ENCODE data around the gene EVA1C. TPM values are rescaled to one million over a fixed set of nuclear protein-coding genes. Genes with fewer than 3 reads are reported as not detected.
"Not testable (repeated sequence)": the region's sequence is repeated elsewhere in the genome, so short reads cannot be mapped to it uniquely, and the experiment has no call there.

The EVA1C gene
- total RNA-seq, 2 experiments from 2014 or later: 9.3 to 12.4 TPM

GRCh38 chr21:32448803-32449594 is 36.5 kb downstream of the EVA1C start:
- no peak overlapping the region for H3K27ac Mint-ChIP-seq
- H3K27me3 Mint-ChIP-seq: no peaks in the 10 kb centered on the region
- H3K36me3 Mint-ChIP-seq: peaks cover 3% of the 10 kb centered on the region
- H3K9me3 Mint-ChIP-seq: peaks cover 6% of the 10 kb centered on the region
- POLR2A ChIA-PET: no interaction called here
- H3K4me1 Mint-ChIP-seq: no peaks in the 10 kb centered on the region
- ATAC-seq (ENCODE audit: low read depth) (no peak), DNase-seq (no peak)
- H3K4me3 Mint-ChIP-seq: no peak overlapping the region

GRCh38 chr21:32450881-32451701 is 38.6 kb downstream of the EVA1C start:
- not testable (repeated sequence) for H3K27me3 Mint-ChIP-seq

GRCh38 chr21:32452191-32452590 is 39.7 kb downstream of the EVA1C start:
- POLR2A ChIA-PET; DNase-seq; H3K4me3 Mint-ChIP-seq; H3K9me3 Mint-ChIP-seq; H3K36me3 Mint-ChIP-seq; H3K27me3 Mint-ChIP-seq; H3K4me1 Mint-ChIP-seq; ATAC-seq (ENCODE audit: low read depth); H3K27ac Mint-ChIP-seq: not testable (repeated sequence)

More at GRCh38 chr21:32450881-32451701, 38.6 kb downstream of the EVA1C start:
- POLR2A ChIA-PET; H3K27ac Mint-ChIP-seq; H3K4me3 Mint-ChIP-seq; H3K4me1 Mint-ChIP-seq; H3K36me3 Mint-ChIP-seq; DNase-seq; ATAC-seq (ENCODE audit: low read depth); H3K9me3 Mint-ChIP-seq: not testable (repeated sequence)

DNA sequence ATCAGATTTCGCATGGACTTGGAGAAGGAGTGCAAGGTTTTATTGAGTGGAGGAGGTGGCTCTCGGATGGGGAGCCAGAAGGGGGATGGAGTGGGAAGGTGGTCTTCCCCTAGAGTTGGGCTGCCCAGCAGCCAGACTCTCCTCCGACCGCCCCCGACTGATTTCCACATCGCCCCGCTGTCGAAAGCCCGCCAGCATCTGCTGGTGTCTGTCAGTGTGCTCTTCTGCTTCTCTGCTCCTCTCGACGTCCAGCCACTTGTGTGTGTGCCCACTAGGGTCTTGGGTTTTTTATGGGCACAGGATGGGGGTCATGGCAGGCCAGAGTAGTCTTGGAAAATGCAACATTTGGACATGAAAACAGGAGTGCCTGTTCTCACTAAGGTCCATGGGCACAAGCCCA is 40.1 kb downstream of the EVA1C start:
- H3K27ac Mint-ChIP-seq: no peak overlapping the region
- DNase-seq (no peak), ATAC-seq (ENCODE audit: low read depth) (no peak)
- H3K9me3 Mint-ChIP-seq: no peaks in the 10 kb centered on the region
- POLR2A ChIA-PET: no interaction called here
- no peaks in the 10 kb centered on the region for H3K27me3 Mint-ChIP-seq
- no peaks in the 10 kb centered on the region for H3K4me1 Mint-ChIP-seq
- H3K4me3 Mint-ChIP-seq: no peak overlapping the region
- peaks cover 1% of the 10 kb centered on the region for H3K36me3 Mint-ChIP-seq

GRCh38 chr21:32455548-32455947 is 43.0 kb downstream of the EVA1C start:
- Mint-ChIP-seq H3K27me3 (no peaks in the 10 kb centered on the region), H3K27ac (no peak overlapping the region), H3K4me3 (no peak overlapping the region), H3K36me3 (peaks cover 5% of the 10 kb centered on the region), H3K4me1 (no peaks in the 10 kb centered on the region), H3K9me3 (no peaks in the 10 kb centered on the region)
- POLR2A ChIA-PET: no interaction called here
- ATAC-seq (ENCODE audit: low read depth) (no peak), DNase-seq (no peak)

DNA sequence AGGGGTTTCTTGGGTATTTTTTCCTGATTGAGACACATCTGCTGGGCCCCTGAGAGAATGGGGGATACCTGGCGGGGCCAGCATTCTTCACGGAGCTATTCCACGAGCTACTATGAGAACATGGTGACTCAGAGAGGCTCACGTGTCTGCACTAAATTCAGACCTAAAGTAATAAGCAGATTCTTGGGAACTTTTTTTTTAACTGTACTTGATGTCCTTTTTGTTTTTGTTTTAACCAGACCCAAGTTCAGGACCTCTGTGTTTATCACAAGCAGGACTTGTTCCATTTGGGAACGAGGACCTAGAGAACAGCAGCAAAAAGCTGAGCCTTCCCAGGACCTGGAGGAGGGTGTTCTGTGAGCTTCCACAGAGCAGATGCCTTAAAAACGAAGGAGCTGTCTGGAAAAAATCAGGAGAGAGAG is 44.0 kb downstream of the EVA1C start:
- POLR2A ChIA-PET: no interaction called here
- H3K27me3 Mint-ChIP-seq: no peaks in the 10 kb centered on the region
- H3K27ac Mint-ChIP-seq: no peak overlapping the region

GRCh38 chr21:32457360-32457840 is 44.9 kb downstream of the EVA1C start:
- Mint-ChIP-seq H3K4me3 (no peak overlapping the region), H3K36me3 (peaks cover 5% of the 10 kb centered on the region), H3K27ac (no peak overlapping the region), H3K4me1 (no peaks in the 10 kb centered on the region), H3K9me3 (no peaks in the 10 kb centered on the region), H3K27me3 (no peaks in the 10 kb centered on the region)
- DNase-seq: no peak
- POLR2A ChIA-PET: no interaction called here
- ATAC-seq (ENCODE audit: low read depth): no peak

More for the DNA sequence above, 44.0 kb downstream of the EVA1C start:
- Mint-ChIP-seq H3K4me1 (no peaks in the 10 kb centered on the region), H3K9me3 (no peaks in the 10 kb centered on the region), H3K4me3 (no peak overlapping the region), H3K36me3 (peaks cover 5% of the 10 kb centered on the region)
- no peak for DNase-seq
- no peak for ATAC-seq (ENCODE audit: low read depth)

DNA sequence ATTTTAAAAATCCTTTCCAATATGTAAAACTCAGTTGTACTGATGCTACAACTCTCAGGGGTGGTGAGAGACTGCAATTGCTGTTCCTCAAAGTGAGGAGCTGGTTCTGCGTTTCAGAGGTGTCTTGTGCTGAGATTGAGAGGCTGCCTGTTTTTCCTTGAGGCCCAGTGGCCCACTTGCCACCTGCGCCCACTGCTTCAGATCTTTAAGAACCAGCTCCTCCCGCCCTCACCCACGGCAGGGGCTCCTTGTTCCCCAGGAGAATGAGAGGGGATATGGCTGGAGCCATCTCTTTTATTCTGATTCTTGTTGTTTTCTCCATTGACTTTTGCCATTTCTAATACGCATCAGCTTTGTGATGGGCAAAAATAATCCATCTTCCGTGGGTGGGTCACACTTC is 45.5 kb downstream of the EVA1C start:
- no peaks in the 10 kb centered on the region for H3K9me3 Mint-ChIP-seq
- H3K27me3 Mint-ChIP-seq: no peaks in the 10 kb centered on the region
- no peak overlapping the region for H3K4me3 Mint-ChIP-seq
- H3K36me3 Mint-ChIP-seq: peaks cover 5% of the 10 kb centered on the region
- H3K27ac Mint-ChIP-seq: no peak overlapping the region
- DNase-seq (no peak), ATAC-seq (ENCODE audit: low read depth) (no peak)
- no peaks in the 10 kb centered on the region for H3K4me1 Mint-ChIP-seq
- POLR2A ChIA-PET: no interaction called here

DNA sequence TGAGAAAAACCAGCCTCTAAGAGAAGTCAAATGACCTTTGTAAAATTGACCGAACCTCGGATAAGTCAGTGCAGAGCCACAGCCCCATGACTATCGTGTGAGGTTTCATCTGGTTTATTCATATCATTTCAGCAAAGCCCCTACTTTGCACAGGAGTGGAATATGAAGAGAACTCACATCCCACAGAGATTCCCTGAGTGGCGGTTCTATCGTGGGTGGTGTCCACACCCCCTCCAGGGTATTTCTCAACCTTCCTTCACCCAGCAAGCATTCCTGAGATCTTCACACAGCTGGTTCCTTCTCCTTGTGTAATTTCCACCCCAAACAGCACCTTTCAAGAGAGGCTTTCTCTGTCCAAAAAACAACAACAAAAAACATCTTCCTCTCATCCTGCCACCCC is 47.5 kb downstream of the EVA1C start:
- H3K4me1 Mint-ChIP-seq: no peaks in the 10 kb centered on the region
- no peak overlapping the region for H3K4me3 Mint-ChIP-seq
- POLR2A ChIA-PET: no interaction called here
- ATAC-seq (ENCODE audit: low read depth): no peak
- no peaks in the 10 kb centered on the region for H3K9me3 Mint-ChIP-seq
- H3K27me3 Mint-ChIP-seq: no peaks in the 10 kb centered on the region
- DNase-seq: no peak
- H3K36me3 Mint-ChIP-seq: peaks cover 4% of the 10 kb centered on the region
- H3K27ac Mint-ChIP-seq: no peak overlapping the region

DNA sequence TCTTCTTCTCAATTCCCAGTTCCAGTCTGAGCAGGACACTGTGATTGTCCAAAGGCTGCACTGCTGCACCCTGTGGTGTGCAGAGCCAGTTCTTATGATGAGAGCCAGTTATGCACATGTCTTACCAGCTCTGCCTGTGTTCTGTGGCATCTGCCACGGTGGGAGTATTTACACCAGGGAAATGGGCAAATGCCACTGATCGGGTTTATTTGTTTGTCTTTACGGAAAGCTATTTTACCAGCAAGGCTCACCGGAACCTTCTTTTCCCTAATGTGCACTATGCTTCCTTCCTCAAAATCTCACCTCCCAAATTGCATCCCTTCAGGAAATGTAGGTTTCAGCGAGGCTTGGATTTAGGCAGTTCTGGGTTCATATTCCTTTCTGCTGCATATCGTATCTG is 49.0 kb downstream of the EVA1C start:
- no peak for DNase-seq
- Mint-ChIP-seq H3K9me3 (no peaks in the 10 kb centered on the region), H3K27ac (no peak overlapping the region), H3K36me3 (peaks cover 4% of the 10 kb centered on the region), H3K4me1 (no peaks in the 10 kb centered on the region), H3K4me3 (no peak overlapping the region), H3K27me3 (no peaks in the 10 kb centered on the region)
- POLR2A ChIA-PET: interaction anchor here (0.7 kb wide), 1 partner anchor 18 kb away, joined by 3 read pairs; no protein-coding TSS in a partner anchor
- ATAC-seq (ENCODE audit: low read depth): no peak

GRCh38 chr21:32462564-32462963 is 50.1 kb downstream of the EVA1C start:
- H3K4me3 Mint-ChIP-seq; H3K36me3 Mint-ChIP-seq; H3K27me3 Mint-ChIP-seq; H3K9me3 Mint-ChIP-seq; H3K4me1 Mint-ChIP-seq; H3K27ac Mint-ChIP-seq; POLR2A ChIA-PET; ATAC-seq (ENCODE audit: low read depth); DNase-seq: not testable (repeated sequence)

- H3K27ac Mint-ChIP-seq: no peak overlapping the region
- DNase-seq: no peak
- H3K9me3 Mint-ChIP-seq: no peaks in the 10 kb centered on the region
- peaks cover 4% of the 10 kb centered on the region for H3K36me3 Mint-ChIP-seq
- no peaks in the 10 kb centered on the region for H3K4me1 Mint-ChIP-seq
- no peaks in the 10 kb centered on the region for H3K27me3 Mint-ChIP-seq
- H3K4me3 Mint-ChIP-seq: no peak overlapping the region
- POLR2A ChIA-PET: no interaction called here
- ATAC-seq (ENCODE audit: low read depth): no peak
Observed at GRCh38 chr21:32463367-32463766, 50.9 kb downstream of the EVA1C start.

- Mint-ChIP-seq H3K27me3 (no peaks in the 10 kb centered on the region), H3K4me1 (no peaks in the 10 kb centered on the region), H3K27ac (no peak overlapping the region), H3K36me3 (peaks cover 1% of the 10 kb centered on the region), H3K4me3 (no peak overlapping the region), H3K9me3 (no peaks in the 10 kb centered on the region)
- POLR2A ChIA-PET: no interaction called here
- ATAC-seq (ENCODE audit: low read depth) (no peak), DNase-seq (no peak)
Observed at GRCh38 chr21:32463889-32464300, 51.4 kb downstream of the EVA1C start.

DNA sequence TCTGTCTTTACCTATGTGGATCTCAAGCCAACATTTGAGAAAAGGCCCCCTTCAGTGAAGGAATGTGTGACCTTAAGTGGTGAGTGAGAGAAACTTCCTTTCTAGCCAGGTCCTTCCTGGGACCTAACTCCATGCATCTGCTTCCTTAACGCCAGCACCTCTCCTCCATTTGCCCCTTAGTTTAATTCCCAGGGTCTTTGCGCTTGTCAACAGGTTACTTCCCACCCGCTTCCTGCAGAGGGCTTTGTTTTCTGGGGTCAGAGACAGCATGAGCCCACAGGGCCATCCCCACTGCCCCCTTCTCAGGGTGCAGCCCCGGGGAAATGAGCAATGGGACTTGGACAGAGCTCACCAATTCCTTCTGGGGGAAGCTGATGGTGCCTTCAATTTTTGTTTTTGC is 54.8 kb downstream of the EVA1C start:
- H3K9me3 Mint-ChIP-seq: no peaks in the 10 kb centered on the region
- POLR2A ChIA-PET: no interaction called here
- no peaks in the 10 kb centered on the region for H3K4me1 Mint-ChIP-seq
- H3K27ac Mint-ChIP-seq: no peak overlapping the region
- no peak overlapping the region for H3K4me3 Mint-ChIP-seq
- ATAC-seq (ENCODE audit: low read depth) (no peak), DNase-seq (no peak)
- H3K27me3 Mint-ChIP-seq: no peaks in the 10 kb centered on the region
- H3K36me3 Mint-ChIP-seq: no peaks in the 10 kb centered on the region

Measured in activated naive CD8-positive, alpha-beta T cell treated with anti-CD3 and anti-CD28 coated beads, Interleukin-2, amount 10 ng/mL, durations not matched to agents 7 days and 5 days (primary cell).